ACHN (cell line): Measurements from ENCODE around the gene CCDC73.
A peak's percentile ranks its signal among the peaks of the same experiment; 100 is the strongest.
"Not testable (repeated sequence)": the region's sequence is repeated elsewhere in the genome, so short reads cannot be mapped to it uniquely, and the experiment has no call there.

Experiments
- DNase-seq: peaks from one replicate; pipeline ENCODE4 v3.0.0-alpha.2; 2015
- in situ Hi-C: cut with HindIII; loops from 2 replicates; pipeline ENCODE4 v1.10.0; 2017; ENCODE audit warnings: low sequenced_read_pairs, low pct_ligation_motif_present, low pct_unique_long_range_greater_than_20kb

The CCDC73 gene

DNA sequence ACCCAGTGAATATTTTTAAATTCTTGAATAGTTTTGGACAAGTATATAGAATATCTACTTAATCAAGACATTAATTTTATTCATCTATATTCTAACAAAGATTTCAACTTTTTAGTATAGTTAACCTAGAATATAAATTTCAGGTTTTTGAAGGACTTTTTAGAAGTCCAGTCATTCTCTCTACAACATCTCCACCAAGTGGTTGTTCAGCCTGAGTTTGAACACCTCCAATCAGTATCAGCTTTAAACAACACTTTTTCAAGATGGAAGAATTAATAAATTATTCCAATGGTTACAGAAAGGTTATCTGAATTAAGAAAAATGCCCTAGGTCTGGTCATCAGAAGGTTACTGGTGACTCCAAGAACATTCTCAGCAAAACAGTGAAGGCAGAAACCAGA, 179.0 kb downstream of the CCDC73 start:
- in situ Hi-C loops: no loop called here
- DNase-seq: peak; percentile 8

DNA sequence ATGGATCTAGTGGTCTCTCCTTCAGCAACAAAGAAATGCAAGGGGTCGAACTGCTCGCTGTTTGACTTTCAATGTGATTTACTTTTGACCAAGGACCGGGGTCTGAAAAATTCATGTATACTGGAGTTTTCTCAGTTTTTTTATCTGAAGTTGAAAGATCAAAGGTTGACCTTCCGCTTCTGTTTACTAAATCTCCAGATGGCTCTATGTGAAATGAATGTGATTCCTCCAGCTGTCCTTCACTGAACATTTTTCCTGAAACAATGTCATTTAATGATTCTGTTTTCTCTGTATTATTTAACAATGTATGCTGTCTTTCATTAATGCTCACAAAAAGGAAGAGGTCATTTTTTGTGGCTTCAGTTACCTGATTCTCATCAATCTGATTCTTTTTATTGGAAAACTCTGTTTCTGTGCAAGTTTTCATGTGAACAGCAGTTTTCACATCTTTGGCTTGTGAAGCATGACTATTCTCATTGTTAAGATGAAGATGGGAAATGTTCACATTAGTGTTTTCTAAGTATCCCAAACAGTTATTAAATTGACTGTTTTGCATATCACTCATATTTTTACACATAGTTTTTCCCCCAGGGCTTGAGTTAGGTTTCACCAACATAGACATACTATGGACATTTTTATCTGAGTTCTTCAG, 180.8 kb downstream of the CCDC73 start:
- in situ Hi-C loops: no loop called here
- DNase-seq: no peak

DNA sequence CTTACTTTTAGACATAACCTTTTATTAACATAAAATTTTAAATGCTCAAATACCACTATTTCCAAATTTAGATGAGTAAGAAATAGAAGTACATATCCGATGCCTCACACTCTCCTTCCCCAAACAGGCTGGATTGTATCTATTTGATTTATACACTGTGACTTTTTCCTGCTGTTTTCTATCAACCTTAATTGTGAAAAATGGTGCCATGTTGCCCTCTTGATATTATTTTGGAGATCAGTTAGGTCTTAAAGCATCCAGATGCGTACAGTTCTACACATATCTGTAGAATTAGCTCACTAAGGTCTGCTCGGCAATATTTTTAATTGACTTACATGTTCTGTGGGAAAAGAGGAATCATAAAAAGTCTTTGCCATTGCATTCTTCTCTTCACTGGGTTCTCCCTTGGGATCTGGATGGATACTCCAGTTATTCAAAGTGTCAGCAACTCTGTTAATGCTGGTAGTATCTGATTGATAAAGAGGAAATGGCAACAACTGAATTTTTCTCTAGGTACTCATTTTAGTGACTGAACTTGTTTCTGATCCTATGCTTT, 183.6 kb downstream of the CCDC73 start:
- DNase-seq: no peak

DNA sequence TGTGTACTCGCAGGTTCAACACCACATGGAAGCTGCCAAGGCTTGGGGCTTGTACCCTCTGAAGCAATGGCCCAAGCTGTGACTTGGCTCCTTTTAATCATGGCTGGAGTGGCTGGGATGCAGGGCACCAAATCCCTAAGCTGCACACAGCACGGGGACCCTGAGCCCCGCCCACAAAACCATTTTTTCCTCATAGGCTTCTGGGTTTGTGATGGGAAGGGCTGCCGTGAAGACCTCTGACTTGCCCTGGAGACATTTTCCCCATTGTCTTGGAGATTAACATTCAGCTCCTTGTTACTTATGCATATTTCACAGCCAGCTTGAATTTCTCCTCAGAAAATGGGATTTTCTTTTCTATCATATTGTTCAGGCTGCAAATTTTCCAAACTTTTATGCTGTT, 185.6 kb downstream of the CCDC73 start:
- in situ Hi-C loops, DNase-seq: not testable (repeated sequence)

More for the DNA sequence above, 183.6 kb downstream of the CCDC73 start:
- in situ Hi-C loops: no loop called here

DNA sequence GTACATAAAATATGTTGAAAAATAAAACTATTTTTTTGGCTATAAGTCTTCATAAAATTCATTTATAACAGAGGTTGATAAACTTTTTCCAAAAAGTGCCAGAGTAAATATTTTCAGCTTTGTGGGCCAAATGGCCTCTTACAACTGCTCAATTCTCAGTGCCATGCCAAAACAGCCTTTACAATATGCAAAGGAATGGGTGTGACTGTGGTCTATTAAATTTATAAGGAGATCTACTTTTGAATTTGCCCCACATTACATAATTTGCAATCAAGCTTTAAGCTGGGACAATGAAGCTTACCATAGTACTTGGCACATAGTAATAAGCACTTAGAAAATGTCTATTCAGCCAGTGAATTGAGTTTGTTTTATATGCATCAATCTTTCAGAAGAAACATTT, 188.2 kb downstream of the CCDC73 start:
- in situ Hi-C loops: no loop called here
- no peak for DNase-seq

DNA sequence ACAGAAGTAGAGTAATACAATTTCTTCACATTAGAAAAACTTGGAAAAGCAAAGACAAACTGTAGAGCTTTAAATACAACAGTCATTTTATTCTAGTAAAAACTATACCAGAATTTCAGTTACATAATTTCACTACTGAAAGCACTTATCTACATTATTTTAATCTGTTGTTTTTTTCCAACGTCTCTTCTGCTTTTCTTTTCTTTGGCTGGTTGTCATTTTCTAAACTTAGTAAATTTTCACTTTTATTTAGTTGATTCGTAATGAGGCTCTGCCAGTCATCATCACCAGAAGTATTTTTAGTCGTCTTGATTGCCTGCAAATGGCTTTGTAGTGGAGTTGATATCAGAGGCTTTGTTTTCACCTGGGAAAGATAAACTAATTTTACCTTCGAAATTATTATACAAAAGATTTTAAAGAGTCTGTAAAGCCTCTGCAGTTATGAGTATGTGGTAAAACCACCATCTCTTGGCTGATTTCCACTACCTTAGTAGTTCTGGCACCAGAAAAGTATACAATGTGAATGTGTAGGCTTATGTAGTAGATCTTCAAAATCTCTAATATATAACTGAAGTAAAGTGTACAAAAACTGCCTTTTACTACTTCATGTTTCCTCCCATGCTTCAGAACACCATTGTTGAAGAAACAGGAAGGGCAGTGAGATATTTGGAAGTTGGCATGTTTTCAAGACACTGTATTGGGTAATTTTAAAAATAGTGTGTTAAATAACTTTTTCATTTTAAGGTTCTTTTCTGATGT, 191.6 kb downstream of the CCDC73 start:
- in situ Hi-C loops: no loop called here
- DNase-seq: no peak

DNA sequence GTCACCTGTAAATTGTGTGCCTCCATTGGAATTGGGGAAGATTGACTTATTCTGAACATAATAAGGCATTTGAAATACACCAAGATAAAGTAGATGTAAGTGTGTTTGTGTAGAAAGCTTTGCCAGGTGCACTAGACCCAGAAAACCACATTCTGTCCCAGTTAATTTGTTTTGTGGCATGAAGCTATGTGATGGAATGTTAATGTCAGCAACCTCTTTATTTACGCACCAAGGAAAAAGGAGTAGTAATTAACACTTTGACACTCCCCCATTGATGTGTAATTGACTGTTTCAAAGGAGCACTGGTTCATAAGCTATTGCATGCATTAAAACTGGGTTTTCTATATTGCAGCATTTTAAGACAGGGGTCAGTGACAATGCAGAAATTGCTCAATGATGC, 196.5 kb downstream of the CCDC73 start:
- in situ Hi-C loops: no loop called here
- DNase-seq: no peak

DNA sequence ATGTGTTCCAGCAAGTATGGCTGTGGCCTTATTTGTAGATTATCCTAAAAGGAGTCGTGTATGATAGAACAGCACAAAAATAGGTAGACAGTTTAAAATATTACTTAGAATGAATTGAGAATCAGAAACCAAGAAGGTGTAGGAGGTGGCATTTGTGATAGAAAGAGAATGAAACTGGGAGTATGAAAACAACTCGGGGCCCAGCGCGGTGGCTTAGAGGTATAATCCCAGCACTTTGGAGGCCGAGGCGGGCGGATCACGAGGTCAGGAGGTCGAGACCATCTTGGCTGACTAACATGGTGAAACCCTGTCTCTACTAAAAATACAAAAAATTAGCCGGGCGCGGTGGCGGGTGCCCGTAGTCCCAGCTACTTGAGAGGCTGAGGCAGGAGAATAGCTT, 198.3 kb downstream of the CCDC73 start:
- DNase-seq, in situ Hi-C loops: not testable (repeated sequence)

DNA sequence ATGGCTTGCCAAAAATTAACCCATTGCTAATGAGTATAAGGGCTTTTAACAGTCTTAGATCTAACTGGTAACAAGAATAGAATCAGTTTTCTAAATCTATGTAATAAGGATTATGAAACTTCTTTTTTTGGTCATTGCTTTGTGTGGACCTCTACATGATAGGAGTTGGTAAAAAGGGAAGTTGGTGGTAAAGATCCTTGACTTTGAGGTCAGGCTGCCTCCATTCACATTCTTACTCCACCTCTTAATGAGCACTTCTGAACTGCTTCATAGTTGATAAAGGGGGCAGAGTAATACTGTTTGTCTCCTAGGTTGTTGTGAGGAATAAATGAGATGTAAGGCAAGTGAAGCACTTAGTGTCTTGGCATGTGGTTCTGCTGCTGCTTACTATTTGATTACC, 200.2 kb downstream of the CCDC73 start:
- in situ Hi-C loops: no loop called here
- no peak for DNase-seq

DNA sequence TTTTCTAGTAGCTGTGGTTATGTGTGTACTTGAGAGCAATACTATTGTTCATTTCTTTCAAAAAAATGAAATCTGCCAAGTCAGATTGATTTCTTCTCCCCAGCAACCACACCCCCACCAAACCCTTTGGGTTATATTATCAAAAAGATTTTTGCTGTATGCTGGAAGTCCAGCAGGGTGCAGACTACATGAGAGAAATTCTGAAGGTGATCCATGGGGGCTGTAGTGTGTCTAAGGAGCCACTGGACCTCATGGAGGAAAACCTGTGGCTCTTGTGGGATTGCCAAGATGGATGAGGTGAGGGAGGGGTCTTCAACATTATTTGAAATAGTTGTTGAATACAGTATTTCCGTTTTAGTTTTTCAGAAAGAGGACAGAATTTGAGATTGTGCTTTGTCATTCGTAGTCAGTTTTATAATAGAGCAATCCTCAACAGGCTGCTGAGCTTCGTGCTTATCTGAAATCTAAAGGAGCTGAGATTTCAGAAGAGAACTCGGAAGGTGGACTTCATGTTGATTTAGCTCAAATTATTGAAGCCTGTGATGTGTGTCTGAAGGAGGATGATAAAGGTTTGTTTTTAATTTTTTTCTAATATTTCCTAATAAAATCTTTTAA, 207.8 kb downstream of the CCDC73 start:
- DNase-seq: peak; percentile 56
- in situ Hi-C loops: no loop called here

DNA sequence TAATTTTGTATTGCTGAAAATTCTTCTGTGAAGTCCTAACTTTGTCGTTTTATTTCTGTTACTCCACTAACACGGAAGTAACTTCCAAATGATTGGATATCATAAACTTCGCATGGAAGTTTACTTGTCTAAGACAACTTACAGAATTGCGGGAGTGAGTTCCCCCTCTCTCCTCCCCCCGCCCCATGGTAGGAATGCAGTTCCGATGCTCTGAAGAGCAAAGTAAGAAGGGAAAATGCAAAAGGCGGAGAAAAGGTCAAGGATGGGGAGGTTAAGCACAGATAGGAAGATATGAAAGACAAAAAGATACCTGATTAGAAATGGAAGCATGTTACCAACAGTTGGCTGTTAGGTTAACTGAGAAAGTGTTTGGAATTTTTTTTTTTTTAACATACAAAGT, 209.5 kb downstream of the CCDC73 start:
- no peak for DNase-seq
- in situ Hi-C loops: no loop called here

DNA sequence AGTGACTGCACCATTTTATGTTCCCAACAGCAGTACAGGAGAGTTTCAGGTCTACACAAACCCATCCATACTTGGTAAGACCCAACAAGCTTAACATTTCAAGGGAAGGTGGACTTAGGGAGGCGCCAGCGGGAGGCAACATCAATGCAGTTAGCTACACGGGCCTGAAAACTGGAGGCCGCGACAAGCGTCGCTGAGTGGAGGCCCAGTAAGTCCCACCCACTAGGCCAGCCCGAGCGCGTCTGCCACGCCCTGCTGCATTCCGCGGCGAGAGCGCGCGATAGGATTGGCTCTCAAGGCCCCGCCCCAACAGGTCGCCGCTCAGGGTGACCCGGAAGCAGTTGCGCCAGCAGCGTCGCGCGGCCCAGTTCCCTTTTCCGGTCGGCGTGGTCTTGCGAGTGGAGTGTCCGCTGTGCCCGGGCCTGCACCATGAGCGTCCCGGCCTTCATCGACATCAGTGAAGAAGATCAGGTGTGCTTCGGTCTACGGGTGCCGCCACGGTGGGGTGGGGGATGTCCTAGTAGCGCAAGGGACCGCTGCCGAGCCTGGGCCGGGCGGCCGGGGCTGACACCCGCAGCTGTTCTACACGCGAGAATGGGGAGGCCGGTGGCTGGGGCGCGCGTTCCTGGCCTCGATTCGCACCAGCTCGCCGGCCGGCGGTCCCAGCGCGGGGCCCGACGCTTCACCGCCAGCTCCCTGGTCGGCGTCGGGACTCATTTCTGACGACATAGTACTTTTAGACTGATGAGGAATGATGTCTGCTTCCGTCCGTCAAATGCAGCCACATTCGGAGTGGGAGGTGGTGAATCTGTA, 210.8 kb downstream of the CCDC73 start, which contains the start of gene EIF3M:
Gene EIF3M (plus strand): TSS at position 373 of the 813 bp plus-strand sequence. CDS start 57 bp downstream, at position 430.
- DNase-seq: peak; percentile 93
- in situ Hi-C loops: no loop called here

DNA sequence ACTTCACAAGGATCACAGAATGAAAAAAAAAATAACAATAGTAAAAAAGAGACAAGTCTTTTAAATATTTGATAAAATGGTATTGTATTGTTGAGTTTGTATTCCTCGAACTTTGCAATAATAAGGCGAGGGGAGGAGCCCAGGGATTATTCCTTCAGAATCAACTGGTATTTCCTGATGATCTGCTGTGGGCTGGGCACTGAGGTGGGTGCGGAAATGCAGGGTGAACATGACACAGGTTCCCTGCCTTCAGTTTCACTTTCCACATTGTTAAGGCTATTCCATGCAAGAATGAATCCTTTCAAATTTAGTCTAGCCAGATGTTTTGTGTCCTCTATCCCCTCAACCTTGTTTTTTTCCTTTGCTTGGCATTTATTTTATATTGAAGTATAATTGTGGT, 212.9 kb downstream of the CCDC73 start:
- no peak for DNase-seq
- in situ Hi-C loops: no loop called here

DNA sequence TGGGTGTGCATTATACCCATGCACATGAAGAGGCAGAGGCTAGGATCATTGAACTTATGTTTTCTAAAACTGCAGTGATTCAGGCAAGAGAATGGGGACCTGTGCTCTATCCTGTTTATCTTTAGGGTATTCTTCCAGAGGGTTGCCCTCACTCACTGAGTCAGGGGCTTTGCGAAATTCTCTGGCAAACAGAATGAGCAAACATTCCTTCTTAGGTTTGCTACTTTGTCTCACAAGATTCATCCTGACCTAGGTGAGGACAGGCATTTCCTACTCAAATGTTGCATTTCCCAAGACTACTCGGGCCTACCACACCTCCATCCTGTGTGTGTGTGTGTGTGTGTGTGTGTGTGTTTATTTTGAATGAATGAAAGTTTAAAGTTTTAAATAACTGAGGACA, 213.5 kb downstream of the CCDC73 start:
- no peak for DNase-seq
- in situ Hi-C loops: no loop called here

DNA sequence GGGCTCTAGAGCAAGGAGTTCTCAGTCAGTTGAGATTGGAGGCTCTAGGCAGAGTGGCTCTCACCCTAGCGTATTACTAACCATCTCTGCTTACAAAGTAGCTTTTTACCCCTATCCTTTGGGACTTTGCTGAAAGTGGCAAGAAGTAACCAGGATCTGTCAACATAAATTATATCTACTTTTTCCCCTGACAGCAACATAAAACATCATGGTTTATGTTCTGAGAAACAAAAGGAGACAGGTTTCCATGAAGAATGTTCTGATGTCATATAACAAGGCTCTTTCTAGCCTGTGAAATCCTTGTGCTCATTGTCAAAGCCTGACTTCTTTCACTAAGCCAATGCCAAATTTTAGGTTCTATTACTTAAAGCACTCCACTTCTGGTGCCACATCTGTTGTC, 218.0 kb downstream of the CCDC73 start:
- in situ Hi-C loops: no loop called here
- no peak for DNase-seq

DNA sequence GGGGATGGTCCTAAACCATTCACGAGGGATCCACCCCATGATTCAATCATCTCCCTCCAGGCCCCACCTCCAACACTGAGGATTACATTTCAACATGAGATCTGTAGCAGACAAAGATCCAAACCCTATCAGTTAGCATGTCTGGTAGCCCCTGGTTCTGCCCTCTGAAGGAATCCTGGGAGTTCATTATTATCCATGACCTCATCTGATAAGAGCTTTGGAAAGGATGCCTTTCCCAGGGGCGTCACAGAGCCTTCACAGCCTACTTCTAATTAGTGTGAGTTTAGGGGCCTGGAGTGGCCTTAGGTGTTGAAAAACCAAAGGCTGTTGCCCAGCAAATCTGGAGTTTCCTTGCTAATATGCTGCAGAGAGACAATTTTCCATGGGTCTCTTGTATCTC, 219.4 kb downstream of the CCDC73 start:
- no peak for DNase-seq
- in situ Hi-C loops: no loop called here

DNA sequence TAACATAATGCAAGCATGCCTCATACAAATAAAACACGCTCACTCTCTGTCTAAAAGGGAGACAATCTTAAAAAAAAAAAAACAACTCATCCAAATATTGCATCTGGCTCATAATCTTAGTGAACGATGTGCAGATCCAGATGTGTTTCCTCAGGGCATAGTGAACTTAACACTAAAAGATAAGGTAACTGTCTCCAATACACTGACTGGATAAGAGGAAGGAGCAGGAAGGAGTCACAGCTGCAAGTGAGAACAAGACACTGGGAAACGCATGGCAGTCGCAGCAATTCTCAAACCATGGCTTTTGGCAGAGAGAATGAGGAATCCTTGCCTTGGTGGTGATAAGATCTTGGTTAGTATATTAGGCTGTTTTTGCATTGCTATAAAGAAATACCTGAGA, 220.0 kb downstream of the CCDC73 start:
- in situ Hi-C loops: no loop called here
- no peak for DNase-seq

DNA sequence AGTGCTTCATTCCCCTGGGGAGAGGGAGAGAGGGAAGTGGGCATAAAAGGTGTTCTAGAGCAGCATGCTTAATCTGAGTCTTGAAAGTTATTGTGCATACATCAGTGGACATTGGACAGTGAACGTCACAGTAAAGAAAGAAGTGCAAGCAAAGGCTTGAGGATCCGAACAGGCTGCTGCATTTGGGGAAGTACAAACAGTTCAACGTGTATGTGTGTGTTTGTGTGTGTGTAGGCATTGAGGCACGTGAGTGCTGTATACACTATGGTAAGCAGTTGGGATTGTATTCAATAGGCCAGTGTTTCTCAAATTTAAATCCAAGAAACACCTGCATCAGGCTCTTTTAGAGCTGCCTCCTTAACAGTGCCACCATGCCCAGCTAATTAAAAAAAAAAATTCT, 221.2 kb downstream of the CCDC73 start:
- no peak for DNase-seq

DNA sequence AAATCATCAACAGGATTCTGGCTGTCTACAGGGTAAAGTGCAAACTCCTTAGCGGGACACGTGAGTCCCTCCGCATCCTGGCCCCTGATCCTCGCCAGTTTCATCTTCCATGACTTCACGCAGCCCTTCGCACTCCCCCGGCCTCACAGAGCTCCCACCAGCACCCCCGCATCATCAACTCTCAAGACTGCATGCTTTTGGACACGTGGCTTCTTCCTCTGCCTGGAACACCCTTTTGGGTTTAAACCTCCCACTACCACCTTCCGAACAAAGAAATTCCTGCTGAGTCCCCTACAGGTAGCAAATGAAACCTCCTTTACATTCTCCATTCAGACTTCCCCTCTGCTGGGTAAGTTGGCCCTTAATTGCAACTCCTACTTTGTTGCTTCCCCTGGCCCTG, 223.4 kb downstream of the CCDC73 start:
- in situ Hi-C loops: no loop called here
- DNase-seq: no peak

More for the DNA sequence above, 221.2 kb downstream of the CCDC73 start:
- in situ Hi-C loops: no loop called here
